Activated B cell treated with CpG ODN at 0.5 μM for 24 hours (primary cell): ENCODE results near the gene ZBTB14. TPM values are rescaled to one million over a fixed set of nuclear protein-coding genes. Genes with fewer than 3 reads are reported as not detected.

Experiments used
- ATAC-seq: fragments of 200-7000 bp; cut with Tn5 transposase; one replicate; pipeline ENCODE4 v1.10.0; 2021; ENCODE audit warnings: low read depth, mild to moderate bottlenecking, moderate library complexity
- CTCF ChIA-PET: fragments of 350-600 bp; sonication (Branson Sonifier 250); formaldehyde crosslinking; loops from one replicate; lab custom pipeline; 2021; ENCODE audit warnings: antibody characterized with exemption; lab: Charles Lee
- POLR2A ChIA-PET: fragments of 350-600 bp; sonication (Branson Sonifier 250); formaldehyde crosslinking; loops from one replicate; lab custom pipeline; 2021; ENCODE audit warnings: antibody characterized with exemption; lab: Charles Lee
- DNase-seq: peaks from one replicate; pipeline ENCODE4 v3.0.0; 2022
- H3K27ac Mint-ChIP-seq: one replicate; pipeline ENCODE4 v1.8.0; 2020; ENCODE audit warnings: mixed read lengths
- H3K27me3 Mint-ChIP-seq: one replicate; pipeline ENCODE4 v1.8.0; 2021; ENCODE audit warnings: mixed read lengths
- H3K36me3 Mint-ChIP-seq: one replicate; pipeline ENCODE4 v1.8.0; 2021; ENCODE audit warnings: low read depth, mixed read lengths
- H3K4me1 Mint-ChIP-seq: one replicate; pipeline ENCODE4 v1.8.0; 2021; ENCODE audit warnings: mixed read lengths
- H3K4me3 Mint-ChIP-seq: one replicate; pipeline ENCODE4 v1.8.0; 2020; ENCODE audit warnings: mild to moderate bottlenecking, mixed read lengths
- H3K9me3 Mint-ChIP-seq: one replicate; pipeline ENCODE4 v1.8.0; 2020; ENCODE audit warnings: mixed read lengths
- CTCF ChIP-seq: fragments of 200-600 bp; IDR thresholded peaks from one replicate; pipeline ENCODE4 v1.8.0; 2022; ENCODE audit warnings: antibody characterized with exemption, mild to moderate bottlenecking
- intact Hi-C: fragments of 100-400 bp; cut with micrococcal nuclease; formaldehyde crosslinking; loops from one replicate; pipeline ENCODE4 v1.15.1; 2024
- total RNA-seq: library from RNA; stranded (reverse); gene quantifications from 2 replicates; pipeline ENCODE4 v1.2.3, GENCODE V29; 2022

Gene ZBTB14
- total RNA-seq, 1 donor from 2014 or later = 19.4 TPM

- peaks cover 55% of the 10 kb centered on the region for H3K36me3 Mint-ChIP-seq
- H3K27me3 Mint-ChIP-seq = peaks cover under 1% of the 10 kb centered on the region
- no peak overlapping the region for H3K27ac Mint-ChIP-seq
- ATAC-seq = no peak
- CTCF ChIA-PET = interaction anchor here (4.6 kb wide), 1 partner anchor 56 kb away, joined by 34 read pairs; the partner anchor contains the start of gene ZBTB14
- DNase-seq = no peak
- no peak for TF ChIP-seq CTCF
- peaks cover 40% of the 10 kb centered on the region for H3K4me1 Mint-ChIP-seq
- POLR2A ChIA-PET = interaction anchor here (7.3 kb wide), 1 partner anchor 56 kb away, joined by 195 read pairs; the partner anchor contains the start of gene ZBTB14
- peak overlapping the region; percentile 57 for H3K4me3 Mint-ChIP-seq
- H3K9me3 Mint-ChIP-seq = no peaks in the 10 kb centered on the region
- intact Hi-C loops = loop anchor here (2.0 to 10.0 kb wide), 3 partner anchors 188 to 1175 kb away; partner anchors contain the start of gene L3MBTL4
These were observed 56.1 kb downstream of the ZBTB14 start for GRCh38 chr18:5239447-5239846.

Other genes with a start within 250 kb of the ZBTB14 start
- not detected in 2 replicates for gene AKAIN1, start 98.5 kb downstream of the ZBTB14 start, total RNA-seq
- gene EPB41L3, start 248.3 kb upstream of the ZBTB14 start, total RNA-seq = 0.34 and 0.73 TPM in 2 replicates